ENCODE results near the gene UBAP1L.

DNA sequence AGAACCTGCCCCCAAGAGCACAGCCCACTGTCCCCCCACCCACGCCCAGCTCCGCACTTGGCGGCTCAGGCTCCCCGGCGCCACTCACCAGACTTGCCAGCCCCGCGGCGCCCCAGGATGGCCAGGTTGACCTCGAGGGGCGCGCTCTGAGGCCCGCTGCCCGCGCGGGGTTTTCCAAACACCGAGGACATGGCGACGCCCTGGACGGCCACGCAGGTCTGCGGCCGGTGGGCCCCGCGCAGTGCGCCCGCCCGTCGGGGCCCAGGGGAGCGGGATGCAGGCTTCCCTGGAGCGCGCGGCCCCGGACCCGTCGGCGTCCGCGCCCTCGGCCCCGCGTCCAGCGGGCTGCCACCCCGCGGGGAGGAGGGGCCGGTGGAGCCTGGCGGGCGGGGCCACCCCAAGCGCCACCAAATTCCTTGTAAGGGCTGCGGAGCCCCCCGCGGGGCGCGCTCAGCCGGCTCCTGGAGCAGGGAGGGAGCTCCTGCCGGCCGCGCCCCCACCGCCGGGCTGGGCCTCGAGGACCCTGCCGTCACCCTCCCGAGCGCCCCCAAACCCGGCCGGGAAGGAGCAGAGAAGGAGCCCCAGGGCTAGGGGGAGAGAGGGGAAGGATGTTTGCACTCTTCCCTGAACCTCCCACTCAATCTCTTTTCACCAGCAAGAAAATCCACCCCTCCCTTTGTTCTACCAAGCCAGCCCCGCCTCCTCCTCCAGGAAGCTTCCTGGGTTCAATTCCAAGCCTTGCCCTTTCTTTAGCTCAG lies 47.2 kb downstream of the UBAP1L start, which contains the start of gene RASL12:
- TF ChIP-seq, protein P1, sequence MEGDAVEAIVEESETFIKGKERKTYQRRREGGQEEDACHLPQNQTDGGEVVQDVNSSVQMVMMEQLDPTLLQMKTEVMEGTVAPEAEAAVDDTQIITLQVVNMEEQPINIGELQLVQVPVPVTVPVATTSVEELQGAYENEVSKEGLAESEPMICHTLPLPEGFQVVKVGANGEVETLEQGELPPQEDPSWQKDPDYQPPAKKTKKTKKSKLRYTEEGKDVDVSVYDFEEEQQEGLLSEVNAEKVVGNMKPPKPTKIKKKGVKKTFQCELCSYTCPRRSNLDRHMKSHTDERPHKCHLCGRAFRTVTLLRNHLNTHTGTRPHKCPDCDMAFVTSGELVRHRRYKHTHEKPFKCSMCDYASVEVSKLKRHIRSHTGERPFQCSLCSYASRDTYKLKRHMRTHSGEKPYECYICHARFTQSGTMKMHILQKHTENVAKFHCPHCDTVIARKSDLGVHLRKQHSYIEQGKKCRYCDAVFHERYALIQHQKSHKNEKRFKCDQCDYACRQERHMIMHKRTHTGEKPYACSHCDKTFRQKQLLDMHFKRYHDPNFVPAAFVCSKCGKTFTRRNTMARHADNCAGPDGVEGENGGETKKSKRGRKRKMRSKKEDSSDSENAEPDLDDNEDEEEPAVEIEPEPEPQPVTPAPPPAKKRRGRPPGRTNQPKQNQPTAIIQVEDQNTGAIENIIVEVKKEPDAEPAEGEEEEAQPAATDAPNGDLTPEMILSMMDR (IDR thresholded peaks at IDR 0.05), result no peak
- TF ChIP-seq POLR2A (IDR thresholded peaks at IDR 0.05), result no peak

All from prostate gland (tissue), 2 donors.